HepG2 (cell line): ENCODE results near the gene SCARF1. TPM values are rescaled to one million over a fixed set of nuclear protein-coding genes. Genes with fewer than 3 reads are reported as not detected.

ENCODE experiments used
- CREB1 ChIP-seq, 2 experiments: fragments of 450-650 bp in 1 of 2; IDR thresholded peaks; 2 replicates each; pipeline ENCODE4 v1.6.1; 2016 to 2017; ENCODE audit warnings: control low read depth in 1 of 2, mild to moderate bottlenecking in 1 of 2, missing compliant biosample characterization in 1 of 2, missing genetic modification characterization in 1 of 2
- EEA1 ChIP-seq: sonication (generic); formaldehyde crosslinking; IDR thresholded peaks from 2 replicates; pipeline ENCODE4 v1.5.1; 2020; ENCODE audit warnings: mild to moderate bottlenecking, missing genetic modification reagents, borderline replicate concordance
- HNRNPH1 ChIP-seq: fragments of 200-400 bp; formaldehyde crosslinking; optimal IDR thresholded peaks from 2 replicates; pipeline ENCODE3; 2017; ENCODE audit warnings: mild to moderate bottlenecking, low read depth, low read length
- MAZ ChIP-seq, 2 experiments: sonication (generic) in 1 of 2; formaldehyde crosslinking in 1 of 2; IDR thresholded peaks; 2 replicates each; pipeline versions ENCODE4 v1.5.0 to v1.6.1; 2012 to 2020; ENCODE audit warnings: low read depth in 2 of 2, mild to moderate bottlenecking in 2 of 2, borderline replicate concordance in 1 of 2, improper control_type of control experiment in 1 of 2, low read length in 1 of 2, missing genetic modification reagents in 1 of 2, moderate library complexity in 1 of 2
- NPAS2 ChIP-seq: sonication (generic); formaldehyde crosslinking; IDR thresholded peaks from 2 replicates; pipeline ENCODE4 v1.8.0; 2022; ENCODE audit warnings: mild to moderate bottlenecking, missing genetic modification reagents, borderline replicate concordance
- NR2F1 ChIP-seq, 2 experiments: fragments of 450-650 bp in 1 of 2; formaldehyde crosslinking in 1 of 2; IDR thresholded peaks; 2 replicates each; pipeline versions ENCODE4 v1.5.0 to v1.6.1; 2016 to 2020; ENCODE audit warnings: mild to moderate bottlenecking in 1 of 2, missing compliant biosample characterization in 1 of 2, missing genetic modification reagents in 1 of 2, moderate library complexity in 1 of 2
- TP53 ChIP-seq: sonication (generic); formaldehyde crosslinking; conservative IDR thresholded peaks from 2 replicates; pipeline ENCODE4 v1.4.0; 2020; ENCODE audit warnings: missing genetic modification reagents
- WIZ ChIP-seq: sonication (generic); formaldehyde crosslinking; IDR thresholded peaks from 2 replicates; pipeline ENCODE4 v1.5.1; 2020; ENCODE audit warnings: mild to moderate bottlenecking, missing genetic modification reagents
- ZNF20 ChIP-seq: sonication (generic); formaldehyde crosslinking; IDR thresholded peaks from 2 replicates; pipeline ENCODE4 v1.4.0; 2020; ENCODE audit warnings: mild to moderate bottlenecking, moderate library complexity, missing genetic modification reagents
- ZNF234 ChIP-seq: sonication (generic); formaldehyde crosslinking; conservative IDR thresholded peaks from 2 replicates; pipeline ENCODE4 v1.5.1; 2020; ENCODE audit warnings: mild to moderate bottlenecking, missing genetic modification reagents
- ZNF501 ChIP-seq: sonication (generic); formaldehyde crosslinking; IDR thresholded peaks from 2 replicates; pipeline ENCODE4 v1.5.1; 2020; ENCODE audit warnings: mild to moderate bottlenecking, moderate library complexity, missing genetic modification reagents
- ZNF589 ChIP-seq: sonication (generic); formaldehyde crosslinking; conservative IDR thresholded peaks from 2 replicates; pipeline ENCODE4 v1.8.0; 2022; ENCODE audit warnings: mild to moderate bottlenecking, moderate library complexity, missing genetic modification reagents
- ZNF639 ChIP-seq: conservative IDR thresholded peaks from 2 replicates; pipeline ENCODE4 v1.6.1; 2018; ENCODE audit warnings: missing genetic modification reagents
- polyA plus RNA-seq, 8 experiments: library from polyadenylated mRNA; depleted of rRNA in 3 of 8; stranded (reverse) in 7 of 8; unstranded in 1 of 8; fragments of >200 nt; fragmentation: Illumina TruSeq in 4 of 8; extraction: Trizol in 4 of 8; gene quantifications; 2 replicates each; pipeline versions ENCODE4 v1.2.1 to v1.2.3, GENCODE V29; 2011 to 2016; ENCODE audit warnings: low read depth in 4 of 8, missing spikeins in 1 of 8, mixed read lengths in 1 of 8; ENCODE audit not compliant: insufficient read depth in 1 of 8
- total RNA-seq, 5 experiments: library from RNA; depleted of rRNA; stranded (reverse); fragments of >200 nt; fragmentation: Illumina TruSeq; extraction: Trizol; gene quantifications; 2 replicates each; pipeline ENCODE4 v1.2.3, GENCODE V29; 2016; ENCODE audit warnings: low read depth in 1 of 5
- TF ChIP-seq, protein P1 (sequence below): IDR thresholded peaks from 2 replicates; pipeline ENCODE4 v1.6.1; 2016; ENCODE audit warnings: low read depth
- TF ChIP-seq, protein P2 (sequence below): sonication (generic); formaldehyde crosslinking; IDR thresholded peaks from 2 replicates; pipeline ENCODE4 v1.4.0; 2020; ENCODE audit warnings: missing genetic modification reagents
- TF ChIP-seq, protein P3 (sequence below): sonication (generic); formaldehyde crosslinking; IDR thresholded peaks from 2 replicates; pipeline ENCODE4 v1.9.0; 2021; ENCODE audit warnings: missing genetic modification reagents, mild to moderate bottlenecking, borderline replicate concordance
- TF ChIP-seq, protein P4 (sequence below): sonication (generic); formaldehyde crosslinking; IDR thresholded peaks from 2 replicates; pipeline ENCODE4 v1.8.0; 2022; ENCODE audit warnings: missing genetic modification reagents, mild to moderate bottlenecking, inconsistent platforms, borderline replicate concordance

The SCARF1 gene
- total and polyA plus RNA-seq, 2 of the 13 experiments (the other 11 are each of a cell fraction or from before 2014, with no cell fraction given), result 0.24 to 0.71 TPM

- no peak for TF ChIP-seq ZNF639 (CRISPR knock-in tag)
- TF ChIP-seq, protein P1, sequence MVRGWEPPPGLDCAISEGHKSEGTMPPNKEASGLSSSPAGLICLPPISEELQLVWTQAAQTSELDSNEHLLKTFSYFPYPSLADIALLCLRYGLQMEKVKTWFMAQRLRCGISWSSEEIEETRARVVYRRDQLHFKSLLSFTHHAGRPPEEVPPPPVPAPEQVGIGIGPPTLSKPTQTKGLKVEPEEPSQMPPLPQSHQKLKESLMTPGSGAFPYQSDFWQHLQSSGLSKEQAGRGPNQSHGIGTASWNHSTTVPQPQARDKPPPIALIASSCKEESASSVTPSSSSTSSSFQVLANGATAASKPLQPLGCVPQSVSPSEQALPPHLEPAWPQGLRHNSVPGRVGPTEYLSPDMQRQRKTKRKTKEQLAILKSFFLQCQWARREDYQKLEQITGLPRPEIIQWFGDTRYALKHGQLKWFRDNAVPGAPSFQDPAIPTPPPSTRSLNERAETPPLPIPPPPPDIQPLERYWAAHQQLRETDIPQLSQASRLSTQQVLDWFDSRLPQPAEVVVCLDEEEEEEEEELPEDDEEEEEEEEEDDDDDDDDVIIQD (CRISPR knock-in tag), result no peak
- no peak for TF ChIP-seq WIZ (CRISPR knock-in tag)
- no peak for TF ChIP-seq EEA1 (CRISPR knock-in tag)
- TF ChIP-seq MAZ (IDR thresholded peaks at IDR 0.05; ENCODE audit: borderline replicate concordance, low read depth, low read length), result no peak
- TF ChIP-seq MAZ (CRISPR knock-in tag; IDR thresholded peaks at IDR 0.05; ENCODE audit: low read depth), result peak; percentile 30; the same call in 1 of the 2 replicates
- no peak for TF ChIP-seq ZNF234 (CRISPR knock-in tag)
- no peak for TF ChIP-seq HNRNPH1
- TF ChIP-seq, protein P2, sequence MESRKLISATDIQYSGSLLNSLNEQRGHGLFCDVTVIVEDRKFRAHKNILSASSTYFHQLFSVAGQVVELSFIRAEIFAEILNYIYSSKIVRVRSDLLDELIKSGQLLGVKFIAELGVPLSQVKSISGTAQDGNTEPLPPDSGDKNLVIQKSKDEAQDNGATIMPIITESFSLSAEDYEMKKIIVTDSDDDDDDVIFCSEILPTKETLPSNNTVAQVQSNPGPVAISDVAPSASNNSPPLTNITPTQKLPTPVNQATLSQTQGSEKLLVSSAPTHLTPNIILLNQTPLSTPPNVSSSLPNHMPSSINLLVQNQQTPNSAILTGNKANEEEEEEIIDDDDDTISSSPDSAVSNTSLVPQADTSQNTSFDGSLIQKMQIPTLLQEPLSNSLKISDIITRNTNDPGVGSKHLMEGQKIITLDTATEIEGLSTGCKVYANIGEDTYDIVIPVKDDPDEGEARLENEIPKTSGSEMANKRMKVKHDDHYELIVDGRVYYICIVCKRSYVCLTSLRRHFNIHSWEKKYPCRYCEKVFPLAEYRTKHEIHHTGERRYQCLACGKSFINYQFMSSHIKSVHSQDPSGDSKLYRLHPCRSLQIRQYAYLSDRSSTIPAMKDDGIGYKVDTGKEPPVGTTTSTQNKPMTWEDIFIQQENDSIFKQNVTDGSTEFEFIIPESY (CRISPR knock-in tag), result no peak
- no peak for TF ChIP-seq CREB1 (IDR thresholded peaks at IDR 0.05)
- TF ChIP-seq CREB1 (CRISPR knock-in tag; IDR thresholded peaks at IDR 0.05), result no peak
- TF ChIP-seq TP53 (CRISPR knock-in tag), result no peak
- no peak for TF ChIP-seq NPAS2 (CRISPR knock-in tag)
- TF ChIP-seq ZNF589, result no peak
- no peak for TF ChIP-seq NR2F1 (CRISPR knock-in tag; IDR thresholded peaks at IDR 0.05)
- no peak for TF ChIP-seq ZNF501 (CRISPR knock-in tag)
- TF ChIP-seq, protein P3, sequence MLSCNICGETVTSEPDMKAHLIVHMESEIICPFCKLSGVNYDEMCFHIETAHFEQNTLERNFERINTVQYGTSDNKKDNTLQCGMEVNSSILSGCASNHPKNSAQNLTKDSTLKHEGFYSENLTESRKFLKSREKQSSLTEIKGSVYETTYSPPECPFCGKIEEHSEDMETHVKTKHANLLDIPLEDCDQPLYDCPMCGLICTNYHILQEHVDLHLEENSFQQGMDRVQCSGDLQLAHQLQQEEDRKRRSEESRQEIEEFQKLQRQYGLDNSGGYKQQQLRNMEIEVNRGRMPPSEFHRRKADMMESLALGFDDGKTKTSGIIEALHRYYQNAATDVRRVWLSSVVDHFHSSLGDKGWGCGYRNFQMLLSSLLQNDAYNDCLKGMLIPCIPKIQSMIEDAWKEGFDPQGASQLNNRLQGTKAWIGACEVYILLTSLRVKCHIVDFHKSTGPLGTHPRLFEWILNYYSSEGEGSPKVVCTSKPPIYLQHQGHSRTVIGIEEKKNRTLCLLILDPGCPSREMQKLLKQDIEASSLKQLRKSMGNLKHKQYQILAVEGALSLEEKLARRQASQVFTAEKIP, result no peak
- TF ChIP-seq, protein P4, sequence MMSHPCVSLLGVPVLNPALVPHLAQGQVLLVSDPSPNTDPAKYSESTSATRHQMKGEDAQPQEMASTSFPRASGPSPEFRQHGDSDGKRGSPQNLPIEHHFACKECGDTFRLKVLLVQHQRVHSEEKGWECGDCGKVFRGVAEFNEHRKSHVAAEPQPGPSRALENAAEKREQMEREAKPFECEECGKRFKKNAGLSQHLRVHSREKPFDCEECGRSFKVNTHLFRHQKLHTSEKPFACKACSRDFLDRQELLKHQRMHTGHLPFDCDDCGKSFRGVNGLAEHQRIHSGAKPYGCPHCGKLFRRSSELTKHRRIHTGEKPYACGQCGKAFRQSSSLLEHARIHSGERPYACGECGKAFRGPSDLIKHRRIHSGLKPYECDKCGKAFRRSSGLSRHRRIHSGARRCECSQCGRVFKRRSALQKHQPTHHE (CRISPR knock-in tag), result no peak
- no peak for TF ChIP-seq ZNF20
Observed at GRCh38 chr17:1643293-1643998, 2.1 kb downstream of the SCARF1 start (continued).
